NCI-H2196 treated with DMSO at 0.1 percent for 48 hours (cell line): ENCODE results near the gene TPI1.

Experiments used
- DNase-seq: peaks from one replicate; lab custom pipeline; 2025; ENCODE audit not compliant: unreplicated experiment; lab: John Stamatoyannopoulos, UW

TPI1 gene

DNA sequence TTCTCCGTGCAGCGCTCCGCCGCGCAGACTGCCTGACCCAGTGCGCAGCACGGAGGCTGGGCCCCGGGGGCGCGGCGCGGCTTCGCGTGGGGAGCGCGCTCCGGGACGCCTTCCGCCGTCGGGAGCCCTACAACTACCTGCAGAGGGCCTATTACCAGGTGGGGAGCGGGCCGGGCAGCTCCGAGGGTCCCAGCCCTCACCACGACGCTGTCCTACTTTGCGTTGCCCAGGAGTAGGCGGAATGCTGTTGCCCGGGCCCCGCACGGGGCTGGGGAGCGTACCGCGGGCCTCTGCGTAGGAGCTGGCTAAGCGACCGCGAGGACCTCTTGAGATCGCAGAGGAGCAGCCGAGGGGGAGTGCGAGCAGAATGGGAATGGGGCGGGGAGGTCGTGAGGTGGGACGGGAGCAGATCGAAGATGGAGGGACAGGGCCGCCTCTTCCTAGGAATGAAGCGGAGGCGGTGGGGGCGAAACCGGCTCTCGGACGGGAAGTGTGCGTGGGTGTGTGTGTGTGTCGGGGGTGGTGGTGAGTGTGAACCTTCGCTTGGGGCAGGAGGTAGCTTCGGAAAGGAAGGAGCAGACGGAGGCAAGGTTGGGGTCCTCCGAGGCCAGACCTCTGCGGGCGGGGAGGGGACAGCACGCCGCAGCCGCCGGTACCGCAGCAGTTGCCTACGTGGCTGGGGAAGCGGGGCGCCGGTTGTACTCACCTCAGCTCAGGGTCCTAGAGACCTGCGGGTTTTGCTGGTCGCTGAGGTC, 38.4 kb upstream of the TPI1 start:
- no peak for DNase-seq

DNA sequence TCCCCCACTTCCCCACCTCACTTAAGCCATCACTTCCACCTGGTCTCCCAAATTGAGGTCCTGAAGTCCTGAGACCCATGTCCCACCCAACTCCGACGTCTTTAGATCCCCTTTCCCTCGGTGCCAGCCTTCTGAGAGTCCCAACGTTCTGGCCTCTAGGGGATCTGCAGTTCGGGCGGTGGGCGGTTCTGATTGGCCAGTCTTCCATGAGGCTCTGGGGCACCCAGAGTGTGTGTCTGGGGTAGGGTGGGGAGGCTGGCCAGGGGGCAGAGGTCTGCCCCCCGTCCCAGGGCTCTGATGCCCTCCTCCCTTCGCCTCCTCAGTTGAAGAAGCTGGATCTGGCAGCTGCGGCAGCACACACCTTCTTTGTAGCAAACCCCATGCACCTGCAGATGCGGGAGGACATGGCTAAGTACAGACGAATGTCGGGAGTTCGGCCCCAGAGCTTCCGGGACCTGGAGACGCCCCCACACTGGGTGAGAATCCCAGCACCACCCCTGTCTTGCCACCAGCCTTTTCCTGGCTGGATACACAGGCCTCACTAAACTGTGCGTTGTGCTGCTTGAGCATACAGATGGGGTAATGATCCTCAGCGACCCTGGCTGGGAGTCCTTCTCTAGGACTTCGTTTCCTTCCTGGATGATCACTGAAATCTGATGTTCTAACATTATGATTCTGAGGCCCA, 37.7 kb upstream of the TPI1 start:
- DNase-seq: no peak

DNA sequence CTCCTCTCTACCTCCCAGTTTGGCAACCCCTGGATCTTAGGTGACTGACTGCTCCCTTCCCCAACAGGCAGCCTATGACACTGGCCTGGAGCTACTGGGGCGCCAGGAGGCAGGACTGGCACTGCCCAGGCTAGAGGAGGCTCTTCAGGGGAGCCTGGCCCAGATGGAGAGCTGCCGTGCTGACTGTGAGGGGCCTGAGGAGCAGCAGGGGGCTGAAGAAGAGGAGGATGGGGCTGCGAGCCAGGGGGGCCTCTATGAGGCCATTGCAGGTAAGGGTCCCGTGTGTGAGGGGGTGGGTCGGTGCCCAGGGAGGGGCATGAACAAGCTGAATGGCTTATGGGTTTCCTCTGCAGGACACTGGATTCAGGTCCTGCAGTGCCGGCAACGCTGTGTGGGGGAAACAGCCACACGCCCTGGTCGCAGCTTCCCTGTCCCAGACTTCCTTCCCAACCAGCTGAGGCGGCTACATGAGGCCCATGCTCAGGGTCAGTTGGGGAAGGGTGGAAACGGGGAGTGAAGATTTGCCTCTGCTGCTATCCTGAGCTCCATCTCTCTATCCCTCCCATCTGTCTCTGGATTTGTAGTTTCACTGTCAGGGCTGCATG, 36.9 kb upstream of the TPI1 start:
- no peak for DNase-seq

DNA sequence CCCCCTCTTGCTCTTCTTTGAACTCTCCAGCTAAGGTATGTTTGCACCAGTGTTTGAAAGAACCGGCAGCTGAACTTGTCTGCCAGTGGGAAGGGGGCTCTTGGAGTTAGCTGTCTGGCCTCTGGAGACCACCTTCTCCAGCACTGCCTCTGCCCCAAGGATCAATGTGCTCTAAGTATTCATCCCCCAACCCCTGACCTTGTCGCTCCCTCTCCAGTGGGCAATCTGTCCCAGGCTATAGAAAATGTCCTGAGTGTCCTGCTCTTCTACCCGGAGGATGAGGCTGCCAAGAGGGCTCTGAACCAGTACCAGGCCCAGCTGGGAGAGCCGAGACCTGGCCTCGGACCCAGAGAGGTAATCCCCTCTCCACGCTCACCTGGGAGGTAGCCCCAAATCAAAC, 36.3 kb upstream of the TPI1 start:
- no peak for DNase-seq

DNA sequence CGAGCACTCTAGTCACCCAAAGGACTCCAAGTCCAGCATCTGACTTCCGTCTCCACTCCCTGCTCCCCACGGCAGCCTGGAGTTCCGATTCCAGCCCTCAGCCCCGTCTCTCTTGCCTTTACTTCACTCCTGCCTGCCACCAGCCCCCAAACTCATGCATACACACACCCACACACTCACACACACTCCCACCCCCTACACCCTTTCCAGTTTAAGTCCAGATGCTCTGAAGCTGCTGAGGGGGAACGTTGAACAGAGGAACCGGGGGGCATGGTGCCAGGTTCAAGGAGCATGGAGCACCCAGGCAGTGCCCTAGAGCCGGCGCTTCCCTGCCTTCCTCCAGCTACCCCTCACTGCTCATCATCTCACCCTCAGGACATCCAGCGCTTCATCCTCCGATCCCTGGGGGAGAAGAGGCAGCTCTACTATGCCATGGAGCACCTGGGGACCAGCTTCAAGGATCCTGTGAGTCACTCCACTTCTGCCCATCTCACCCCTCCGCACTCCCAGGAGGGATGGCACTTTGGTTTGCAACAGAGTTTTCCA, 35.8 kb upstream of the TPI1 start:
- no peak for DNase-seq

DNA sequence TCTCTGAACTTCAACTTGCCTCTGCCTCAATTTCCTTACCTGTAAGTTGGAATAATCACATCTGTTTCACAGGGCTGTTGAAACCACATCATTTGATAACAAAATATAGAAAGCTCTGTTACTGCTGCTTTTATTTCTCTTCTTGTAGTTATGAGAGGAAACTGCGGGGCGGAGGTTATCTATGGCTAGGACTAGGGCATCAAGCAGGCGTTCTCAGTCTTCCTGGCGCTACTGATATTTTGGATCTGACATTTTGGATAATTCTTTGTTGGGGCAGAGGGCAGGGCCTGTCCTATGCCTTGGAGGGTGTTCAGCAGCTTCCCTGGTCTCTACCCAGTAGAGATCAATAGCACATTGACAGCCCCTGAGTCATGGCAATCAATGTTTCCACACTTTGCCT, 35.2 kb upstream of the TPI1 start:
- no peak for DNase-seq

DNA sequence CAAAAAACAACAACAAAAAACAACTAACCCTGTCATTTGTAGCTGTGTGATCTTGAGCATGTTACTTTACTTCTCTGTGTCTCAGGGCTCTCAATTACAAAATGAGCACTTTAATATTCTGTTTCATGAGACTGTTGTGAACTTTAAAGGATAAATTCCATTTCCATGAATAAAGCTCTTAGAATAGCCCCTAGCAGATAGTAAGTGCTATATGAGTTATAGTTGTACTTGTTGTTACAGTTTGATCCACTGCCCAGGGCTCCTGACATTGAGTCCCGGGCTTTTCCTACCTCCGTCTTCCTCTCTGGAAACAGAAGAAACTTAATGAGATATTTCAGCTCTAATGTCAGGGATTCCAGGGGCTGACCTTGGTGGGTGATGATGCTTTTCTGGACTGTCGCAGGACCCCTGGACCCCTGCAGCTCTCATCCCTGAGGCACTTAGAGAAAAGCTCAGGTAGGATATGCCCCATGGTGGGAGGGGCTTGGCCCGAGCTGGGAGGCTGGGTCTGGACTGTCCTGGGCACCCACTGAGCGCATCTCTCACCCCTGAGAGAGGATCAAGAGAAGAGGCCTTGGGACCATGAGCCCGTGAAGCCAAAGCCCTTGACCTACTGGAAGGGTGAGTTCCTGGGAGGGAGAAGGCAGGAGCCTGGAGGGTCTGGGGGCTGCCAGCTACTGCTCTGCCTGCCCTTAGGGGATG, 34.0 kb upstream of the TPI1 start:
- DNase-seq: no peak

DNA sequence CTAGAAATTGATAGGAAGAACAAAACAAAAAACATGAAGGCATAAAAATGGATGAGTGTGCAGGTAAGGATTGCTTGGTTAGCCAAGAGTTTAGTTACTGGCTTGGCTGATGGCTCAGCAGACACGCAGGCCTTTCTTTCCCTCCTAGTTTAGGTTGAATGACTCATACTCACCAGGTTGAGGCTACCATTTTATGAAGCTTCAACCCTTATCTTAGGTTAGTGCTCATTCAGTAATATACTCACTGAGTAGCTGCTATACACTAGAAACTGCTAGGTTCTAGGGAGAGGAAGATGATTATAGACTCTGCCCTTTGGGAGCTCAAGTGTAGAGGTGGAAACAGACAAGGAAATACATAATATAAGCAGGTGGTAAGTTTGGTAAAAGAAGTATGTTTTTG, 33.1 kb upstream of the TPI1 start:
- DNase-seq: no peak

DNA sequence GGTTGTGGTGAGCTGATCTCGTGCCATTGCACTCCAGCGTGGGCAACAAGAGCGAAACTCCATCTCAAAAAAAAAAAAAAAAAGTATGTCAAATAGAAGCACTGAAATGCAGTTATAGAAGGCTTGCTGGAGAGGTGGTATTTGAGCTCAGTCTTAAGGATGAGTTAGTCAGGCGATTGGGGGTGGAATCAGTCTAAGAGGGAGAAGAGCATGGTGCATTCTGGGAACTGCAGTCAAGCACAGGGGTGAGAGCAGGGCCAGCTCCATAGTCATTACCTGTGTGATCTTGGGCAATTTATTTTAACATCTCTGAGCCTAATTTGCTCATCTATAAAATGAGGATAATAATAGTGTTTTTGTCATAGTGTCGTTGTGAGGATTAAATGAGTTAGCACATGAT, 32.5 kb upstream of the TPI1 start:
- DNase-seq: no peak

DNA sequence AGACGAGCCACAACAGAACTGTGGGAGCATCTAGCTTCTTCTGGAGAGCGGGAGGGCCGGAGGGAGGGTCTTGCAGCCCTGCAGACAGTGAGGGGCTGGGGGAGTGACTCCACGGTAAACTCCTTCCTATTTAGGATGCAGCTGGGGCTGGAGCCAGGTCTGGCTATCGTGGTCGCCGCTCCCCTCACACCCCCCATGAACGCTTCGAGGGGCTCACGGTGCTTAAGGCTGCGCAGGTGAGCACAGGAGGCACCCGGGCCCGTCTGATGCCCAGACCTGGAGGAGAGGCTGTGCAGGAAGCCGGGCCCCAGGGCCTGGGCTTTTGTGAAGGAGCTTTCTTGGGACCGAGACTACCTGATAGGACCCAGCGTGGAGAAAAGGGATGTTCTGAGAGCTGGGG, 30.5 kb upstream of the TPI1 start:
- DNase-seq: no peak

DNA sequence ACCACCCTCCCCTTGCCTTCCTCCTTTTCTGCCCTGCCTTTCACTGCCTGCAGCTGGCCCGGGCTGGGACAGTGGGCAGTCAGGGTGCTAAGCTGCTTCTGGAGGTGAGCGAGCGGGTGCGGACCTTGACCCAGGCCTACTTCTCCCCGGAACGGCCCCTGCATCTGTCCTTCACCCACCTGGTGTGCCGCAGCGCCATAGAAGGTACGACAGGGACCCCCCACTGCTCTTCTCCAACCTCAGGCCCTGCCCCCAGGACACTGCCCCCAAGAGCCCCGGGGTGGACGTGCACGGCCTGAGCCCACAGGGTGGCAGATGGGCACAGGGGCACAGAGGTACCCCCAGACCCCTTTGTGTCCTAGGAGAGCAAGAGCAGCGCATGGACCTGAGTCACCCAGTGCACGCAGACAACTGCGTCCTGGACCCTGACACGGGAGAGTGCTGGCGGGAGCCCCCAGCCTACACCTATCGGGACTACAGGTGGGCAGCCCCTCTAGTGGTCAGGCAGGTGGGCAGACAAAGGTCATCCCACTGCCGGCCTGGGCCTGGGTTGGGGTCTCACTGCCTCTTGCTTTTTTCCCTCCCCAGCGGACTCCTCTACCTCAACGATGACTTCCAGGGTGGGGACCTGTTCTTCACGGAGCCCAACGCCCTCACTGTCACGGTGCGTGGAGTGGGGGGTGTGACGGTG, 29.8 kb upstream of the TPI1 start:
- no peak for DNase-seq

DNA sequence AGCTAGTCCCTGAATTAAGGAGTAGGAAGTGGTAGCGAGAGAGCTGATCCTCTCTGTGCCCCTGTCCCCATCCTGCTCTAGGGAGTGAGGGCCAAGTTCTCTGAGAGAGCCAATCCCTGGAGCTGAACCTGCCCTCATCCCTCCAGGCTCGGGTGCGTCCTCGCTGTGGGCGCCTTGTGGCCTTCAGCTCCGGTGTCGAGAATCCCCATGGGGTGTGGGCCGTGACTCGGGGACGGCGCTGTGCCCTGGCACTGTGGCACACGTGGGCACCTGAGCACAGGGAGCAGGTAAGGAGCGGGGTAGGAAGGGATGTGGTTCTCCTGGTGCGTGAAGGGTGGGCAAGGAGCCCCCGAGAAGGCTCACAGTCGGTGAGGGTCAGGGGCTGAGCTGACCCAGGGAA, 28.5 kb upstream of the TPI1 start:
- DNase-seq: no peak

DNA sequence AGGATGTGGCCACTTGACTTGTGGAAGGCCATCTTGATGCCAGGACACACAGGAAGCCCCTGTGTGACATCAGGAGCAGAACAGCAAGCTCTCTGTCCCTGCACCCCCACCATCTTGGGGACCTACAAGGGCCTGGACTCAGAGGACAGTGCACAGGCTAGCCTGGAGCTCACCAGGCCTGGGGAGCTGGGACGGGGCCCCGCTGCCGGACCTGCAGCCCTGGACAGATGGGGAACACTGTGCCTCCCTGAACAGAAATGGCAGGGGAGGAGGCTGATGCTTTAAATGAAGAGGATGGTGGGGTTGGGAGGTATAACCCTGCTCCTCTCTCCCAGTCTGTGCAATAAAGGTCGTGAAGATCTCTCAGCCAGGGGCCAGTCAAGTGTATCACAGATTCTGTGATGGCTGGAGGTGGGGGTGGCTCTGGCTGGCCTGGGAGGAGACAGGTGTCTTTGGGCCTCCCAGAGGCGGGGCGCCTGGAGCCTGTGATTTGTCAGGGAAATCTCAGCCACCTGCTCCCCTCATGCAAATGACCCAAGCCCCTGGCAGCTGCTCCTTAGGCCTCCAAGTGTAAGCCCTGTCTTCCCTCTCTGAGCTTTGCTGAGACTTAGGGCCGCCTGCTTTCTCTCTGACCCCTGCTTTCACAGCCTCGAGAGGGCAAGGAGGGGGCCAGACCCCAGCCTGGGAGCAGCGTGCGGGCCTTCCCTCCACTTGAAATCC, 27.7 kb upstream of the TPI1 start:
- DNase-seq: peak; percentile 7

DNA sequence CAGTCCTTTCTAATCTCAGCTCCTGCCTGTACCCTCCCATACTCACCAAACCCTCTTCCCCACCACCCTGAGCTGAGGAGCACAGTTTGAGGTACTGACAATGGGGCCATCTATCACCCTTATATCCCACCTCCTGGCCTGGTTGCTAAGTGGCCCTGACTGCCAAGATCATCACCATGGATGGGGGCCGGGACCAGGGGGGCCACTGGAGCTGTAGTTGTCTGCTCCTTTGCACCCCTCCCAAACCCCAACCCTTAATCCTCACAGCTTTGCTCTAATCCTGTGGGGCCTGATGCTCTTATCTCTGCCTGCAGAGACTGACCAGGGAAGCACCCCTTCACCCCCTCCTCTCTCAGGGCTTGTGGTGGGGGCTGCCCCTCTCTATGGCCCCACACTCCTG, 27.0 kb upstream of the TPI1 start:
- no peak for DNase-seq

DNA sequence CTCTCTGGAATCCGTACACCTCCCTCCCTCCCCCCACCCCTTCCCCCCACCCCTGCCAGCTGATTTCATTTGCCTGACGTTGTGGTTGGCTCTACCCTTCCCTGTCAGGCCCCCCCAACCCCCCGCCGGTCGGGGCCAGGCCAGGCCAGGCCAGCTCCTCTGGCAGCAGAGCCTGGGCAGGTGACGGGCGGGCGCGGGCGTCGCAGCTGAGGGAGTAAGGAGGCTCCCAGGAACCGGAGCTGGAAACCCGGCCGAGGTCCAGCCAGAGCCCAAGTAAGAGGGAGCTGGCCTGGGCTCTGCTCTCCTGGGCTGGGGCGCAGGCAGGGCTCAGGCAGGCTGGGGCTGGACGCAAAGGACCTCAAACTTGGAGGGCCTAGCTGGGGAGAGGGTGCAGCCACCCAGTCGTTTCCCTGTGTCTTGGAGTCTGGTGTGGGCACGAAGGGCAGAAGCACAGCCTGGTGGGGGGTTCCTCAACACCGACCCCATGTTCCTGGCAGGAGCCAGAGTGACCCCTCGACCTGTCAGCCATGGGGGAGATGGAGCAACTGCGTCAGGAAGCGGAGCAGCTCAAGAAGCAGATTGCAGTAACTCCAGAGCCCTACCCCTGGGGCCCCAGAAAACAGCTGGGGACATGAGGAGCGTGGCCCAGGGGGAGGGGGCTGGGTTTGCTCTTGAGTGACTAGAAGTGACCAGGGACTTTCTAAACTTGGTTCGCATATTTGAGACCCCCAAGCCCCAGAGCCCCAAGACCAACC, 26.4 kb upstream of the TPI1 start, which contains the start of gene GNB3:
Gene GNB3, plus strand, starts transcription at position 165 of the 755 bp plus-strand sequence. Its CDS starts 363 bp downstream, at position 528.
- no peak for DNase-seq

DNA sequence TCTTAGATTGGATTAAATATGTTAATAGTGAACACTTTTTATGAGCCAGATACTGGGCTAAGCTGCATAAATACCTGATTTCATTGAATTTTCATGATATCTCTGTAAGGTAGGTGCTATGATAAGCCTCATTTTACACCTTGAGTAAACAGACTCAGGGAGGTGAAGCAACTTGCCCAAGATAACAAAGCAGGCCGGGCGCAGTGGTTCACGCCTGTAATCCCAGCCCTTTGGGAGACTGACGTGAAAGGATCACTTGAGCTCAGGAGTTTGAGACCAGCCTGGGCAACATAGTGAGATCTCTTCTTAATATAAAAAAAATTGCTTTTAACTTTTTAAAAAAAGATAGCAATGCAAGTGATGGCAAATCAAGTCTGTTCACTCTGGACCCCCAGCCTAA, 25.3 kb upstream of the TPI1 start:
- DNase-seq: no peak

DNA sequence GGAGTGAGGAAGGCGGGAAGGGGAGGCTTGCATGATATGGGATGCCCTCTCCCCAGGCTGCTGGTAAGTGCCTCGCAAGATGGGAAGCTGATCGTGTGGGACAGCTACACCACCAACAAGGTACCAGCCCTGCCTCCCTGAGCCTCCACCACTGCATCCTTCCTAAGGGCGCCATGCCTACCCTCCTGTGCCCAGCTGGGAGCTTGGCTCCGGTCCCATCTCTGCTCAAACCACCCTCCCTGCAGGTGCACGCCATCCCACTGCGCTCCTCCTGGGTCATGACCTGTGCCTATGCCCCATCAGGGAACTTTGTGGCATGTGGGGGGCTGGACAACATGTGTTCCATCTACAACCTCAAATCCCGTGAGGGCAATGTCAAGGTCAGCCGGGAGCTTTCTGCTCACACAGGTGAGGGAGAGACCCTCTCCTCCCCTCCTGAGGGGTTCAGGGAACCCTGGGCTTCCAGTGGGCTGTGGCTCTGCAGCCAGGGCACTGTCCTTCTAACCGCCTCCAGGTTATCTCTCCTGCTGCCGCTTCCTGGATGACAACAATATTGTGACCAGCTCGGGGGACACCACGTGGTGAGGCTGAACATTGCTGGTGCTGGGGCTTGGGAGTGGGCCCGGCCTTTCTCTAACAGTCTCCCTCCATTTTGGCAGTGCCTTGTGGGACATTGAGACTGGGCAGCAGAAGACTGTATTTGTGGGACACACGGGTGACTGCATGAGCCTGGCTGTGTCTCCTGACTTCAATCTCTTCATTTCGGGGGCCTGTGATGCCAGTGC, 24.0 kb upstream of the TPI1 start:
- no peak for DNase-seq

DNA sequence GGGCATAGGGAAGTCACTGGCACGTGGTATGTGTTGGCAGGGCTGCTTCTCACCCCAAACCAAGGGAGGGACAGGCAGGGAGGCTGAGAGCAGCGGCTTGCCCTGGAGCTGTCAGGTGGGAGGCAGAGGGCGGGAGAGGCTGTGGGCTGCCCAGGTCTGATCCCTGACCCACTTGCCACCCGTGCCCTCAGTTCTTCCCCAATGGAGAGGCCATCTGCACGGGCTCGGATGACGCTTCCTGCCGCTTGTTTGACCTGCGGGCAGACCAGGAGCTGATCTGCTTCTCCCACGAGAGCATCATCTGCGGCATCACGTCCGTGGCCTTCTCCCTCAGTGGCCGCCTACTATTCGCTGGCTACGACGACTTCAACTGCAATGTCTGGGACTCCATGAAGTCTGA, 21.9 kb upstream of the TPI1 start:
- no peak for DNase-seq
